GM21367 (cell line): ENCODE results near the gene NHS.
"Not testable (repeated sequence)": the region's sequence is repeated elsewhere in the genome, so short reads cannot be mapped to it uniquely, and the experiment has no call there.

Source experiments
- ATAC-seq: cut with Tn5 transposase; IDR thresholded peaks from one replicate; pipeline ENCODE4 v1.9.1; 2021; ENCODE audit not compliant: unreplicated experiment

NHS gene

DNA sequence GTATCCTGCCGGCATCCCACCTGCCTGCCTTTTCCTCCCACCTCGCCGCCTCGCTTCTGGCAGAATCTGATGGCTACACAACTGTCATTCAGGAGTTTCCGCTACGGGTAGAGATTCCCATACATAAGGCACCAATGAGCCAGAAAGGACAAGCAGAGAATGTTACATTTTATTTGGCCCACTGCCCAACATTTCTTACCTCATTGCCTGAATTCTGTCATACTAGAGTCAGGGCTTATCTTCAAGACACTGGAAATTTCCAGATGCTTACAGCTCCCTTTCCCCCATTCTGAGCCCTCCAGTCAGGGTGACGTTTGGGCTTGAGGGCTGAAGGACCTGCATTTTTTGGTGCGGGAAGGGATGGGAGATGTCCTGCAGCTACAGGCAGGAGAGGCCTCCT lies 113.0 kb downstream of the NHS start:
- no peak for ATAC-seq

DNA sequence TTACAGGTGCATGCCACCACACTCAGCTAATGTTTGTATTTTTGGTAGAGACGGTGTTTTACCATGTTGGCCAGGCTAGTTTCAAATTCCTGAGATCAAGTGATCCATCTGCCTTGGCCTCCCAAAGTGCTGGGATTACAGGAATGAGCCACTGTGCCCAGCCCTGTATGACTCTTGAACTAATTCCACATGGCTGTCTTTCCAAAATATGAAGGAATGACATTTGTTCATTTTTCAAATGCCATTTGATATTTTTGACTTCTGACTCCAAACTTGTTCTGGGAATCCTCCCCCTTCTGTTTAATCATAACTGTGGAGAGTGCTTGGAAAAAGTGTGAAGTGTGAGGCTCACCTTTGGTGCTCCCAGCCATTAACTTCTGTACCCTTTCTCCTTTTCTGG lies 119.2 kb downstream of the NHS start:
- ATAC-seq = no peak

DNA sequence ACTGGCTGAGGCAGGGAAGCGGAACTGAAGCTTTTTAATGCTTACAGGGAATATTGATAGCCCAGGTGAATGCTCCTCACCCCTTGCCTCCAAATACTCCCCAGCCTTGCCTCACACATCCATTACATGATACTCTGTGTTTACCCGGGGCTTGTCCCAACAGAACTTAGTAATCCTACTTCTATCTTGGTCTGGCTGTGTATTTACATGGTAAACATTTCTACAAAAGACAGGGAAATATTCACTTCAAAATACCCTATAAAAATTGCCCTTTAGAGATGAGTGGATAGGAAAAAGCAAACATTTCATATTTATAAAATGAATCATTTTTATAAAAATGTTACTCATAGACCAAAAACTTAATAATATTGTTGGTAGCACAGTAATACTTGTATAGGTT lies 120.1 kb downstream of the NHS start:
- no peak for ATAC-seq

DNA sequence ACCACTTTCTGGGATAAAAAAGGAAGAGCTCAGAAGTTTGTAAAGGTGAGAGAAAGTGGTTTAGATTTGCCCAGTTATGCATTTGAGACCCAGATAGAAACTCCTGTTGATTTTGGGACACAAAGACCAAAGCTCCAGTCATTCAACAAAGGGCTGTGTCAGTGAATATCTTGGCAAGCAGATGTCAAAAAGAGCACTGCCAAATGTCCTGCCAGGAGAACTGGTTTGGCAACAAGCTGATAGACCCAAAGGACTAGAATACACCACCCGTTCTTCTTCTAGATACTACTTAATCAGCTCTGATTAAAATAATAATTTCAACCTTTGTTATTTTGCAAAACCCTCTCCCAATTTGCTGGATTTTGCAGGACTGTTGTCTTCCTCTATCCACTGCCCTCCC lies 121.4 kb downstream of the NHS start:
- ATAC-seq = no peak

DNA sequence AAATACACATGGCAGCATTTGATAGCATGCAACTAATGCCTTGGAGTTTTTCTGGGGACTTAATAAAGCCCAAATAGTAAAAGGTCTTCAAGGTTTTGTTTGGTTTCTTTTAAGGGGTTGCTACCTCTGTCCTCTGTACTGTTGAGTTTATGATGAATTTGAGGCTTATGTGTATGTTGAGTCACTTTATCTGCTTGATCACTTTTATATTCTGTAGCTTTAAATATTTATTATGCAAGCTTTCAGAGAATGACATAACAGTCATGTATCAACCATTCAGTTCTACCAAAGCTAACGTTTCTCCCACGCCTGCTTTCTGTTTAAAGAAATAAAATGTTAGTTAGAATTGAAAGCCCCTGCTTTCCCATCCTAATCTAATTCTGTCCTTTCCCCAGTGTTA lies 122.2 kb downstream of the NHS start:
- no peak for ATAC-seq

DNA sequence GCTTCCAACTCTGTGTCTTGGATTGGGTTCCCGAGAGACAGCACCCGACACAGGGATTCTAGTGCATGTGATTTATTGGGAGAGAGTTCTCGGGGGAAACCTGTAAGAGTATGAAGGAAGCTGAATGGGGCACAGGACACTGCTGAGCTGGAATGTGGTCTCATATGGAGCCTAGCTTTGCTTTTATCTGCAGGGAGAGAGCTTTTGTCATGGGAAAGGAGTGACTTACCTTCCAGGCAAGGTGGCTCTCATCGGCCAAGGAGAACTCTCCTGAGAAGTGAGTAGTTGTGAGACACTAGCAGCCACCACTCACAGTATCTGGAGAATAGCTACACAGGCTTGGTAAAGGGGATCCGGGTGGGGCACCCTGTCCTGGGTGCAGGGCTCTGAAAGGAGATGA lies 124.5 kb downstream of the NHS start:
- no peak for ATAC-seq

DNA sequence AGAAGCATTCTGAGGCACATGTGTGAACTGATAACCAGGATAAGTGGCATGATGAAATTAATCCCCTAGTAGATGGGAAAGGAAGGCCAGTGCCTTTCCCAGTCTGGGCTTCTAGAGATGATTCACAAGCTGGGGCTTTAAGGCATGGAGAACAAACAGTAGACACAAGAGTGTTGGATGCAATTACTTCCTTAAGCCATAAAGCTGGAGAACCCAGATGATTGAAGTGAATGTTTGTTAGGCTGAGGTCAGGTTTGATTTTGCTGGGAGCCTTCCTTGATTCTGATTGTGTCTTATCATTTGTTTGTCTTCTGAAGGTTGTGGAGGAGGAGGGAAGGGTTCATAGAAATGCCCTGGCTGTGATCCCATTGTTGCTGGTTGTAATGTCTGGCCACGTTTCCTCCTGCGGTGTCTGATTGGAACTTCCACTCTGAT lies 125.2 kb downstream of the NHS start:
- no peak for ATAC-seq

DNA sequence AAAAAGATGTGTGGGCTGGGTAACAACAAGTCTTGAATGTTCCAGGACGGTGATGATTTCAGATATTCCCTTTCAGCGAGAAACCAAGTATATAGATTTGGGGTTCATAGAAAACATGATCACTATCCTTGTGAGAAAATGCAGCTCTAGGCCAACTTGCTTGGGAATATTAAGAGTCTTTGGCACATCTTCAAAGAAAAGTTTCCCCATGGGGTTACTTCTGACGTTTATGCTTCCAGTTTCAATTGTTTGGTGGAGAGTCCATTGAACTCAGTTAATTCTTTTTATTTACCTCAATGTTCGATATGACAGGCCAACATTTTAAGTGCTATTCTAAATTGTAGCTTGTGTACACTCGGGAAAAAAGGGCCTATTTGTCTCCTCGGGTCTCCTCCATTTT lies 126.7 kb downstream of the NHS start:
- ATAC-seq = no peak

DNA sequence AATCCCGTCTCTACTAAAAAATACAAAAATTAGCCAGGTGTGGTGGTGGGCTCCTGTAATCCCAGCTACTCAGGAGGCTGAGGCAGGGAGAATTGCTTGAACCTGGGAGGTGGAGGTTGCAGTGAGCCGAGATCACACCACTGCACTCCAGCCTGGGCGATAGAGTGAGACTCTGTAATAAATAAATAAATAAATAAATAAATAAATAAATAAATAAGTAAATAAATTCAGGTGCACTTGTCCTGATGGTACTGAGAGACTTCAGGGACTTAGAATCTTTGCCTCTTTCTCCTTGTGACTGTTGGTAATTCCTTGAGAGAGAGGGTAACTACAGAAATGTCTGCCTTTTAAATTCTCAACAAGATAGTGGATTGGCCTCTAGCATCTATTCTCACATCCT lies 131.4 kb downstream of the NHS start:
- ATAC-seq = not testable (repeated sequence)

DNA sequence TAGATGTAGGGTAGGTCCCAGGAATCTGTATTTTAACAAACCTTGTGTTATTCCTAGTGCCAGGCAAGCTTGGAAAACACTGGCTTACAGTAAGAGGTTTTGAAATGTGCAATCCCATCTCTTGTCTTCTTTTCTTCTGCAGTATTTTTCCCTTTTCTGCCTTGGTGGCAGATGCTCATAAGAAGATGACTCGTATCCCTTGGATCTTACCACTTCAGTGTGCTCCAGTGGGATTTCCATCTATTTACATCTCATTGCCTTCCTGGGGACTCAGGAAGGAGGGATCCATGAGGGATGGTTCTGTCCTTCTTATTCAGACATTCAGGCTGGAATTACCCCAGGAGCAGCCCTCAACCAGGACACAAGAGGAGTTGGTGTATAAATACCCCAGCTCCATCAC lies 136.6 kb downstream of the NHS start:
- no peak for ATAC-seq

DNA sequence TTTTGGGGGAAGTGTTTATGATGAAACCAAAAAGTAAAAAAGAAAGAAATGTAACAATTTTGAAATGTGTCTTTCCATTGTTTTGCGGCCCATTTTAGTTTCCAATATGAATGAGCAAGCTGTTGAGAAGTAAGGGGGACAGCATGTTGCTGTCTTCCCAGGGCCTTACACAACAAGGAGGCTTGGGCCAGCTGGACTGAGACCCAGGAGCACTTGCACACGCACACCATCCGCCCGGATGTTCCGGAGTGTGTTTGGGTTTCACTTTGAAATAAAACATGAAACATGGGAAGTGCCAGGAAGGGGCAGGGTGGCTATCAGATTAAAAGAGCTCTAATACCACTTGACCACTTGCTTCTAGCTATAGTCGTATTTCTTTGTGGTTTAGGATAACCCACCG lies 144.4 kb downstream of the NHS start:
- no peak for ATAC-seq

DNA sequence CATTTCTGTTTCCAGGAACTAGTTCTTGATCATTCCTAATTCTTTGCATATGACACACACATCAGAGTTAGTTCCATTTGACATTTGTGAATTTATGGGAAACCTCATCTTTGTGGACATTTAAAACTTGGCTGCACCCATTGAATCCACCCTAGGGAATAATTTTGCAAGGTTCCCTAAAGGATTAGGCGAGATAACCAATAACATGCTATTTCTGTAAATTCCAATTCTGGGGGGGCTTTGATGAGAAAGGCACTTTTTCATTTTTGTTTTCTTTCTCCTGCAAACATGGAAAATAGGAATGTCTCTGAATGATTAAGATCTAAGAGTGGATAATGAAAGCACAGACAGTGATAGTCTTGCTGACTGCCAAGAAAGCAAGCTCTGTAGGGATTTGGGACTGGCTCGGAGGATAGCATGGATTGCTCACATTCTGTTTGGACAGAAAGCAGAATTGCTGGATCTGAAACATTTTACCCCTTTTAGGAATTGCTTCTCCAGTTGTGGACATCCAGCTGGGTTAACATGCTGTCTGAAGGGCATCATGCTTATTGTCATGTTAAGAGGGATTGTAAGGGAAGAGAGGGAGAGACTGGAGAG lies 145.1 kb downstream of the NHS start:
- ATAC-seq = no peak

DNA sequence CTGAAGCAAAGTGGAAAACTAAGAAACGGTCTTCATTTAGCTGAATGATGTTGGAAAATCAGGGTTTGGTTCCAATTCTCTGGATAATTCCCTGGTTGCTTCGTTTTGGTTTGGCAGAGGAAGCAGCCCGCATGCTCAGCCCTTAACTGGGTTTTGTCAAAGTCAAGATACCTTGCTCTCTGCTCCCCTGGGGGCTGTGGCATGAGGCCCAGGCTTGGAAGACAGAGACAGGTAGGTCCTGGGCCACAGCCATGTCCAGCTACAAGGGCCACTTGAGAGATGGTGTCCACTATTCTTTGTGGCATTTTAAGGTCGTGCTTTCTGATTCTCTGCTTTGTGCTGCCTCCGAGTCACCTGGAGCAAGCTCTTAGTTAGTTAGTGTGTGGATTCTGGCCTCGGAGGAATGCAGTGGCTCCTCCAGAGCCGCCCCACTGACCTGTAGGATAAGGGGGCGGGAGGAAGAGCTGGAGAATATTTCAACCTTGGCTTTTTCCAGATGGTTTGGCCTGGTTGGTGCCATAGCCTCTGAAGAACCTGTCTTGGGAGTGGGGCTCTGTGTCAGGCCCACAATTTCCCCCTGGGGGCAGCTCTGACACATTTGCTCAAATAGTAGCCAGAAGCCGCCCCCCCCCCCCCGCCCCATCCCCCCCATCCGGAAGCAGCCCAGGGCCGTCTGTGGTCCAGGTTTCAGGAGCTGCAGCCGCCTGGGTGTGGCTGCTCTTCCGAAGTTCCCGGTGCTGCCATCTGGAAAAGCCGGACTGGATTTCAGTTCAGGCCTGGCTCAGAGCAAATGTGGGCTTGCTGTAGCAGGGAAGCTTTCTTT lies 147.1 kb downstream of the NHS start:
- ATAC-seq = no peak

DNA sequence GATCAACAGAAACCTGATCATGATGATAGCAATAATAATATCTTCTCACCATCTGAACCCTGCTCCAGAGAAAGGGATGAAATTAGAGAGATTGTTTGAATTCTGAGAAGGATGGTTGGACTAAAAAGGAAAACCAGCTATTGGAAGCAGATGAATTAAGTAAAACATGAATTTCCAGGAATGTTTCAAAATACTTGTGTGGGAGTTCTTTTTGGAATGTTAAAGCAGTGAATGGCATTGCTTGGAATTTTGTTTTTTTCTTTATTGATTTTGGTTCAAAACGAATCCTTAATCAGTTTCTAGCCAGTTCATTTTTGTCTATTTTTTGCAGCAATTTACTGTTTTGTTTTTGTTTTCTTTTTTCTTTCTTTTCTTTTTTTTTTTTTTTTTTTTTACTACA lies 150.3 kb downstream of the NHS start:
- no peak for ATAC-seq

DNA sequence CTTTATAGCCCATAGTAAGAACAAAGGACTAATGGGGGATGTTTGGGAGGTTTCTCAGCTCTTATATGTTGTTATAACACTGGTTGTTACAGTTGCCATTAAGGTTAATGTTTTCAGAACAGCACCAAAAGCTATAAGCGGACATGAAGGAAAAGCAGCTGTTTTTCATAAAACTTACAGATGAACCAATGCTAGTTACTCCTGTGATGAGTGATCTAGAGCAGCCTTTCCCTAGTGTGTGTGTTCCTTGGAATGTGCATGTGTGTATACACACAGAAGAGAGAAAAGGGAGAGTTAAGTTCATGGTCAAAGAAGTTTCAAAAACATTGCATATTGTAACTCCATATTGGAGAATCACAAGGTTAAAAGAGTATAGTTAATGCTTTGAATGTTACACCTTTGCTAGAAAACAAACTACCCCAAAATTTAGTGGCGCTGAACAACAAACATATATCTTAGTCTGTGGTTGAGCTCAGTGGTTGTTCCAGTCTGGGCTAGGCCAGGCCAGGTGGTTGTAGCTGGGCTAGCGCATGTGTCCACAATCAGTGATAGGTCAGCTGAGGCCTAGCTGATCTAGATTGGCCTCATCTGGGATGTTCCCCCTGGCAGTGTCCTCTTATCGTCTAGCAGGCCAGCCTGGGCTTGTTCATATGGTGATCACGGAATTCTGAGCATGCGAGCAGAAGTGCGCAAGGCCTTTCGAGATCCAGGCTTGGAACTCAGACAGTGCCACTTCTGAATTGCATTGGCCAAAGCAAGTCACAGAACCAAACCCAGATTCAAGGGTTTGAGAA lies 151.0 kb downstream of the NHS start:
- no peak for ATAC-seq

DNA sequence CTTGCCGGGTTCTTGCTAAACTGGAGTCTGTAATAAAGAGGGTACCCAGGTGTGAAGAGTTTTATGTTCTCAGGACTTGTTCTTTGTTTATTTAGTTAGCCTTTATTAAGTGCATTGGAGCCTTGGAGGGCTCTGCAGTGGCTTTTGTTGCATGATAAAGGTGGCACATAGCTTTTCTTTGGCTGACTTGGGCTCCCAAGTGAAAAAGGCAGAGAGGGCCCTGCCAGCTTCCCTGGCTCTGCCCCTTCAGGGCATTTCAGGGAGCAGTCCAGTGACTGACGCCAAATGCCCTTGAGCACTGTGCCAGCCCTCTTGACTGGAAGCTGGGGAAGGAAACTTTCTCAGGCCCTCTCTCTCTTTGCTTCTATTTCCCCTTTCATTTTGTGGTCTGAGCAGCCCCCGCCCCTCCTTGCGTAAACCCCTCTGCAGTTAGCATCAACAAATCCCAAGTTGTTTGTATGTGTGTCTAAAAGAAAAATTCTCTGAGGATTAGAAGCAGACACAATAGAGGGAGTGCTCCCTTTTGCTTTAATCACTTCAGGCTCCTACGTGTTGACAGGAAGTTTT lies 152.2 kb downstream of the NHS start:
- ATAC-seq = no peak

DNA sequence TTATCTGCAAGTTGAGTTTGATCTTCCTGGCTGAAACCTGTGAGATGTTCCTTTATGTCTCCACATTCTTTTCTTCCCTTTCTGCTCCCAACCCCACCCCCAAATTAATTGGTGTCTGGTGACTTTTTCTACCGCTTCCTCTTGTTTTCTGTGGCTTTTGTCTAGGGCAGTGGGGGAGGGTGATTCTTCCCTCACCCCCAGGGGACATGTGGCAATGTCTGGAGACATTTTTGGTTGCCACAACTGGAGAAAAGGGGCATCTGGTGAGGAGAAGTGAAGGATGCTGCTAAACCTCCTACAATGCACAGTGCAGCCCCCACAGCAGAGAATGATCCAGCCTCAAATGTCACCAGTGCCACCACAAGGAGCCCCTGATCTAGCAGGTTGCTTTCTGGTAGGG lies 152.9 kb downstream of the NHS start:
- ATAC-seq = no peak

DNA sequence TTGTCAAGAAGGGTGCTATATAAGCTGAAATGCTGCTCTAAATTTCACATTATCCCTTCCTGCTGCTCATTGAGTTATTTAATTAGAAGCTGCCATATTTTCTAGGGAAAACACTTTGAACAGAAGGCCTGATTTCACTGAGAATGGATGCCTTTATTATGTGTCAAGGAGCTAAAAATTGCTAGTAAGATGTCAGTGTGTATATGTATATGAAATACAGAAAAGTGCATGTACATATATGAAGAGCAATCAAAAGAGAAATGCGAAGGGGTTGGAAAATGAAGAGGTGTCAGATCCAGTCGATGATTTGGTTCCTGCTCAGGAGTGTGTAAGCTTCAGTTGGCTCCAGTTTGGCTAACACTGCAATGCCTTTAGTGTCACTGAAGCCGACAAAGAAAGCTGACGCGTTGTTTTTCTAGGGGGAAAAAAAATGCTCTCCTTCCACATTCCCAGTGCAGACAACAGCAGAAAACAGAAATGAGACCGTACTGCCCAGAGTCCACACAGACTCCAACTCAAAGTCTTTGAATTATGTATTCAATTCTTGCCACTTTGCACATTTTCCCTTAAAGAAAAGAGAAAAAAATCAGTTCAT lies 154.2 kb downstream of the NHS start:
- ATAC-seq = no peak

DNA sequence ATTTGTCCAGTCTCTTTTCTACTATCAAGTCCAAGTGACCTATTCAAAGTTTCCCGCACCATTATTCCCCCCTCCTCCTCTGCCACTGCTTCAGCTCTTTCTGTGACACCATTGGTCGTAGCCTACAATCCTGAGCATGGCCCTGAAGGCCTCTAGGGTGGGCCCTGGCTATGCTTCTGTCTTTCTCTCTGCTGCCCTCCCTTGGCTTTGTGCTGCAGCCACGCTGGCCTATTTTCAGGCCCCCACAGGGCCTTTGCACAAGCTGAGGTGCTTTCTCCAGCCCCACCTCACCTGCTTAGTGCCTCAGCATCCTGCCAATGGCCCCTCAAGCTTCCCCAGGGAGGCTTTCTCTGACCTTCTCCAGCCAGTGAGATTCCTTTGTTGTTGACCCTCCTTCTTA lies 156.5 kb downstream of the NHS start:
- ATAC-seq = no peak

DNA sequence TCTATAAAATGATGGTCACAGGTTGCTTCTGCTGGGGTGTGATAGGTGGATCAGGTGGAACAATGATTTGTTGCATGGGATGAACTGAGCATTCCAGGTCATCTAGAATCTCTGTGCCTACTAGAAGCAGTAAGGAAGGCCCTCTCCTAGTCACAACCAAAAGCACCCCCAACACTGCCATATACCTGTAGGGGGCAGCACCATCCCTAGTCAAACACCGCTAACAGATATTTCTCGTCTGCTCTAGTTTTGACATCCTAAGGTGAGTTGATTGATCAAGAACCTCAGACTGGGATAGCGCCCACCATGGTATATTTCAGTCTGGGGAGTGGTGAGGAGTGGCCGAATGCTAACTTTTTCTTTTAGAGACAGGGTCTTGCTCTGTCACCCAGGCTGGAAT lies 160.2 kb downstream of the NHS start:
- no peak for ATAC-seq

DNA sequence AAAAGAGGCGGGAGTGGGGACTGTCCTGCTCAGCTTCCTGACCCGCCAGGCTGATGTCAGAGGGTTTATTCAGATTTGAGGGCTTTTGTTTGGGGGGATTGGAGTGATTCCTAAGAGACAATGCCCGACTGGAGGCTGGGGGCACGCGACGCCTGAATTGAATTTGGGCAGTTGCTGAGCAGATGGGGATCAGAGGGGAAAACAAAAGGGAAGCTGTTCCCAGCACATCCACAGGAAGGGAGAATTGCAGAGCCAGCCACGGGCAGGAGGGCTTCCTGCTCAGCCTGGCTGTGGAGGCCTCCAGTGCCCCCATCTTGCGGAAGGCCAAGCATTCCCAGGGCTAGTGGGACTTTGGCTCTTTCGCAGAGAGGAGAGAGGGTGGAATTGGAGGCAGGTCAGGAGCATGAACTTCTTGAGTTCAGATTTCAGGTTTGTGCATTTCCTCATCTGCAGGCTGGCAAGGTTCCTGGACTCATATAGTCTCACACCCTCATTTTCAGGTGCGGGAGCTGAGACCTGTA lies 162.8 kb downstream of the NHS start:
- ATAC-seq = no peak
